ENCODE measurements around the gene FGD6.

DNA sequence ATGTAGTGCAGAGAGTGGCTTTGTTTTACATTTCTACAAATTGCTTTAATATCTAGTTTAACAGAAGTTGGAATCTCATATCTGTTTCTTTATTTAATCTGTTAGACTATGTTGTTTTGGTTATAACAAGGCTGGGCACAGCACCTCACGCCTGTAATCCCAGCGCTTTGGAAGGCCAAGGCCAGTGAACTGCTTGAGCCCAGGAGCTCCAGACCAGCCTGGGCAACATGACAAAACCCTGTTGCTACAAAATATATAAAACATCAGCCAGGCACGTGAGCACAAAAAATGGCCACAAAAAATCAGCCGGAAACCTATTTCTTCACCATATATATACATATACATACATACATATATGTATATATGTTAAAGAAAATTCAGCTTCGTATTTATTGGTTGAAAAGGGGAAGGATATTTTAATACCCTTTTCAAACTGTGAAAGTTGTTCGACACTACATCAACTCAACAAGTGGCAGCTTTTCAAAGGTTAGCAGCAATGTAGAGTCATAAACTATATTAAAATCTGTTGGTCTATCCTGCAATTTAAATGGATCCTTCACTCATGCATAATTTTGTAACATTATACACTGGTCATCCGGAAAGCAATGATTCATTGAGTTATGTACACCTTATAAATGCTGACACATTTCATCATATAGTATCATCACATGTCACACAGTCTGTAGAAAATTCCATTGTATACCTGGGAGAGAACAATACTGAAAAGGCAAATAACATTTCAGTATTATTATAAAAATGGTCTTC lies 151.0 kb downstream of the FGD6 start:
- TF ChIP-seq, protein P1, sequence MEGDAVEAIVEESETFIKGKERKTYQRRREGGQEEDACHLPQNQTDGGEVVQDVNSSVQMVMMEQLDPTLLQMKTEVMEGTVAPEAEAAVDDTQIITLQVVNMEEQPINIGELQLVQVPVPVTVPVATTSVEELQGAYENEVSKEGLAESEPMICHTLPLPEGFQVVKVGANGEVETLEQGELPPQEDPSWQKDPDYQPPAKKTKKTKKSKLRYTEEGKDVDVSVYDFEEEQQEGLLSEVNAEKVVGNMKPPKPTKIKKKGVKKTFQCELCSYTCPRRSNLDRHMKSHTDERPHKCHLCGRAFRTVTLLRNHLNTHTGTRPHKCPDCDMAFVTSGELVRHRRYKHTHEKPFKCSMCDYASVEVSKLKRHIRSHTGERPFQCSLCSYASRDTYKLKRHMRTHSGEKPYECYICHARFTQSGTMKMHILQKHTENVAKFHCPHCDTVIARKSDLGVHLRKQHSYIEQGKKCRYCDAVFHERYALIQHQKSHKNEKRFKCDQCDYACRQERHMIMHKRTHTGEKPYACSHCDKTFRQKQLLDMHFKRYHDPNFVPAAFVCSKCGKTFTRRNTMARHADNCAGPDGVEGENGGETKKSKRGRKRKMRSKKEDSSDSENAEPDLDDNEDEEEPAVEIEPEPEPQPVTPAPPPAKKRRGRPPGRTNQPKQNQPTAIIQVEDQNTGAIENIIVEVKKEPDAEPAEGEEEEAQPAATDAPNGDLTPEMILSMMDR (IDR thresholded peaks at IDR 0.05; ENCODE audit: poor library complexity): no peak
- TF ChIP-seq EZH2 (IDR thresholded peaks at IDR 0.05; ENCODE audit: borderline replicate concordance) (no peak), EZH2phosphoT487 (IDR thresholded peaks at IDR 0.05; ENCODE audit: low read depth, severe bottlenecking, unreplicated experiment) (no peak)
